Stimulated activated CD4-positive, alpha-beta T cell treated with anti-CD3 and anti-CD28 coated beads, Interleukin-2, amount 100 ng/mL, for 48 hours (primary cell): Measurements from ENCODE around the gene NOL4L.
"Not testable (repeated sequence)": the region's sequence is repeated elsewhere in the genome, so short reads cannot be mapped to it uniquely, and the experiment has no call there.

Experiments used
- DNase-seq, 2 donors: peaks; one replicate each; pipeline ENCODE4 v3.0.0-alpha.2; 2020

Gene NOL4L

GRCh38 chr20:32465901-32466675, 119.0 kb downstream of the NOL4L start:
- DNase-seq = not testable (repeated sequence)

GRCh38 chr20:32465092-32465900, 119.8 kb downstream of the NOL4L start:
- DNase-seq = no peak

GRCh38 chr20:32464401-32465091, 120.6 kb downstream of the NOL4L start:
- no peak for DNase-seq

GRCh38 chr20:32463642-32464400, 121.3 kb downstream of the NOL4L start:
- DNase-seq = no peak

- no peak for DNase-seq
These were observed 122.1 kb downstream of the NOL4L start for GRCh38 chr20:32462900-32463641.

GRCh38 chr20:32461836-32462600, 123.1 kb downstream of the NOL4L start:
- no peak for DNase-seq

- no peak for DNase-seq
These were observed 124.3 kb downstream of the NOL4L start for GRCh38 chr20:32460683-32461320.

- no peak for DNase-seq
These were observed 124.9 kb downstream of the NOL4L start for GRCh38 chr20:32460231-32460630.

GRCh38 chr20:32458837-32459220, 126.3 kb downstream of the NOL4L start:
- no peak for DNase-seq

GRCh38 chr20:32458061-32458836, 126.9 kb downstream of the NOL4L start:
- DNase-seq = no peak

- no peak for DNase-seq
These were observed 127.6 kb downstream of the NOL4L start for GRCh38 chr20:32457479-32457986.

- peak; percentile 11 to 31 for DNase-seq
These were observed 128.2 kb downstream of the NOL4L start for GRCh38 chr20:32456869-32457478.

- no peak for DNase-seq
These were observed 129.0 kb downstream of the NOL4L start for GRCh38 chr20:32455901-32456701.

GRCh38 chr20:32455171-32455900, 129.8 kb downstream of the NOL4L start:
- no peak for DNase-seq

GRCh38 chr20:32454164-32455145, 130.7 kb downstream of the NOL4L start:
- DNase-seq = no peak

GRCh38 chr20:32453467-32454163, 131.5 kb downstream of the NOL4L start:
- no peak for DNase-seq
